HG03469 (cell line): ENCODE measurements around the gene FAM163B.

Experiments used
- ATAC-seq: cut with Tn5 transposase; IDR thresholded peaks from one replicate; pipeline ENCODE4 v1.9.1; 2021; ENCODE audit warnings: mild to moderate bottlenecking, moderate library complexity, moderate number of reproducible peaks; ENCODE audit not compliant: unreplicated experiment

The FAM163B gene

GRCh38 chr9:133531293-133531692 lies 77.9 kb downstream of the FAM163B start:
- ATAC-seq, result no peak

GRCh38 chr9:133529874-133530273 lies 79.3 kb downstream of the FAM163B start:
- ATAC-seq, result no peak

GRCh38 chr9:133529457-133529856 lies 79.7 kb downstream of the FAM163B start:
- ATAC-seq, result no peak

GRCh38 chr9:133528876-133529241 lies 80.3 kb downstream of the FAM163B start:
- ATAC-seq, result no peak

- ATAC-seq, result no peak
Observed at GRCh38 chr9:133528001-133528875, 81.0 kb downstream of the FAM163B start.

GRCh38 chr9:133527444-133527920 lies 81.7 kb downstream of the FAM163B start:
- no peak for ATAC-seq
